ENCODE measurements around the gene NUDT16L1. TPM values are rescaled to one million over a fixed set of nuclear protein-coding genes. Genes with fewer than 3 reads are reported as not detected.

Gene NUDT16L1
- total and polyA plus RNA-seq, 3 donors from 2014 or later = 33.6 to 48.6 (median 34.3) TPM

- 32 to 50% methylated on average over 13 to 23 of the region's 23 CpGs for WGBS, 2 donors
- no peak for DNase-seq
- TF ChIP-seq, protein P1, sequence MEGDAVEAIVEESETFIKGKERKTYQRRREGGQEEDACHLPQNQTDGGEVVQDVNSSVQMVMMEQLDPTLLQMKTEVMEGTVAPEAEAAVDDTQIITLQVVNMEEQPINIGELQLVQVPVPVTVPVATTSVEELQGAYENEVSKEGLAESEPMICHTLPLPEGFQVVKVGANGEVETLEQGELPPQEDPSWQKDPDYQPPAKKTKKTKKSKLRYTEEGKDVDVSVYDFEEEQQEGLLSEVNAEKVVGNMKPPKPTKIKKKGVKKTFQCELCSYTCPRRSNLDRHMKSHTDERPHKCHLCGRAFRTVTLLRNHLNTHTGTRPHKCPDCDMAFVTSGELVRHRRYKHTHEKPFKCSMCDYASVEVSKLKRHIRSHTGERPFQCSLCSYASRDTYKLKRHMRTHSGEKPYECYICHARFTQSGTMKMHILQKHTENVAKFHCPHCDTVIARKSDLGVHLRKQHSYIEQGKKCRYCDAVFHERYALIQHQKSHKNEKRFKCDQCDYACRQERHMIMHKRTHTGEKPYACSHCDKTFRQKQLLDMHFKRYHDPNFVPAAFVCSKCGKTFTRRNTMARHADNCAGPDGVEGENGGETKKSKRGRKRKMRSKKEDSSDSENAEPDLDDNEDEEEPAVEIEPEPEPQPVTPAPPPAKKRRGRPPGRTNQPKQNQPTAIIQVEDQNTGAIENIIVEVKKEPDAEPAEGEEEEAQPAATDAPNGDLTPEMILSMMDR (IDR thresholded peaks at IDR 0.05) = no peak
- TF ChIP-seq POLR2A (IDR thresholded peaks at IDR 0.05) = no peak
- Histone ChIP-seq H3K9me3 (no peaks in the 10 kb centered on the region), H3K36me3 (ENCODE audit: low read depth, missing control alignments) (no peaks in the 10 kb centered on the region), H3K4me1 (peaks cover 33% of the 10 kb centered on the region), H3K4me3 (no peak overlapping the region), H3K27ac (peak overlapping the region; percentile 73 to 82), H3K27me3 (no peaks in the 10 kb centered on the region)
- intact Hi-C loops (cut with DNase I; ENCODE audit: low total_unique reads) = no loop called here
These were observed 17.2 kb upstream of the NUDT16L1 start for GRCh38 chr16:4675864-4676786.

DNA sequence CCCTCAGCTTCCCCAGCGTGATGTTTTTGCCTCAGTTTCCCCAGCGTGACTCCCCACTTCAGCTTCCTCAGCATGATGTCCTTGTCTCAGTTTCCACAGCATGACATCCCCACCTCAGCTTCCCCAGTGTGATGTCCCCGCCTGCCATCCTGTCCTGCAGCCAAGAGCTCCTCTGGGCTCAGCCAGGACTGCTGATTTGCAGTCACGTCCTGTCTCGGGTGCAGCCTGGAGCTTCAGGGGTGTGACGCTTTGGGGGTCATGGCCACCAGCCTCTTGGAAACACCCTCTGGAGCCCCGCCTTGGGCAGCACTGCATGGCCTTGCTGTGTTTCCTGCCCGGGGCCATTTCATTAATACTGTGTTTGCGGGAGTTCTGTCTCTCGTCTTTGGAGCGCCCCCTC lies 16.5 kb upstream of the NUDT16L1 start:
- Histone ChIP-seq H3K27ac (peak overlapping the region; percentile 73 to 82), H3K4me3 (no peak overlapping the region), H3K4me1 (peaks cover 33% of the 10 kb centered on the region), H3K27me3 (no peaks in the 10 kb centered on the region), H3K9me3 (no peaks in the 10 kb centered on the region), H3K36me3 (ENCODE audit: low read depth, missing control alignments) (no peaks in the 10 kb centered on the region)
- intact Hi-C loops (cut with DNase I; ENCODE audit: low total_unique reads) = no loop called here
- no peak for TF ChIP-seq POLR2A (IDR thresholded peaks at IDR 0.05)
- TF ChIP-seq, protein P1 (IDR thresholded peaks at IDR 0.05) = no peak
- 37 to 46% methylated on average over 10 to 11 of the region's 11 CpGs for WGBS, 2 donors
- peak; percentile 67 for DNase-seq

DNA sequence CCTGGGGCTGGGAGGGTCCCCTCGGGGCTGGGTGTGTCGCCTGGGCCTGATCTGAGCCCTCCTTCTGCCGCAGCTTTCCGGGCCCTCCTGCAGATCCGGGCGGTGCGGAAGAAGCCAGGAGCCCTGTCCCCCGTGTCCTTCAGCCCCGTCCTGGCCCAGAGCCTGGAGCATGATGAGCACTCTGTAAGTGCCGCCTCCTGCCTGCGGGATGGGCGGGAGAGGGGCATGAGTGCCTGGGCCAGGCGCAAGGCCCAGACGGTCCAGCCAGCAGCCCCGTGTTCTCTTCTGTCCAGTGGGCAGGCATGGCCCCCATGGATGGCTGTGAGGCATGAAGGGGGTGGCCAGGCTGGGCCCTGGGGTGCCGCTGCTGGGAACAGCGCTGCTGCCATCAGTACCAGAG lies 16.0 kb upstream of the NUDT16L1 start:
- no peaks in the 10 kb centered on the region for H3K36me3 ChIP-seq (ENCODE audit: low read depth, missing control alignments)
- WGBS, 2 donors = 32 to 45% methylated on average over 4 to 17 of the region's 17 CpGs
- H3K4me1 ChIP-seq = peaks cover 33% of the 10 kb centered on the region
- H3K27ac ChIP-seq = peak overlapping the region; percentile 55 to 82
- no peaks in the 10 kb centered on the region for H3K9me3 ChIP-seq
- H3K4me3 ChIP-seq = no peak overlapping the region
- DNase-seq = no peak
- intact Hi-C loops (cut with DNase I; ENCODE audit: low total_unique reads) = no loop called here
- H3K27me3 ChIP-seq = no peaks in the 10 kb centered on the region
- TF ChIP-seq, protein P1 (IDR thresholded peaks at IDR 0.05) = no peak
- no peak for TF ChIP-seq POLR2A (IDR thresholded peaks at IDR 0.05)

GRCh38 chr16:4677994-4678393 lies 15.4 kb upstream of the NUDT16L1 start:
- intact Hi-C loops (cut with DNase I; ENCODE audit: low total_unique reads) = no loop called here
- no peaks in the 10 kb centered on the region for H3K36me3 ChIP-seq (ENCODE audit: low read depth, missing control alignments)
- peaks cover 33% of the 10 kb centered on the region for H3K4me1 ChIP-seq
- DNase-seq = no peak
- H3K9me3 ChIP-seq = no peaks in the 10 kb centered on the region
- no peaks in the 10 kb centered on the region for H3K27me3 ChIP-seq
- H3K27ac ChIP-seq = peak overlapping the region in 1 of 2 donors; percentile 82
- TF ChIP-seq, protein P1 (IDR thresholded peaks at IDR 0.05) = no peak
- no peak for TF ChIP-seq POLR2A (IDR thresholded peaks at IDR 0.05)
- no peak overlapping the region for H3K4me3 ChIP-seq
- WGBS, 2 donors = 92 to 97% methylated on average over 7 to 9 of the region's 9 CpGs

Measured in testis (tissue), 3 donors.